ENCODE data around the gene ATP11A. TPM values are rescaled to one million over a fixed set of nuclear protein-coding genes. Genes with fewer than 3 reads are reported as not detected.

ATP11A gene
- total and polyA plus RNA-seq, 9 of the 15 experiments (the other 6 are each of a cell fraction or from before 2014, with no cell fraction given), result 0.38 to 34.2 (median 4.2) TPM

GRCh38 chr13:112767506-112768471 is 78.0 kb downstream of the ATP11A start (continued):
- TF ChIP-seq ZMIZ1 (IDR thresholded peaks at IDR 0.05; ENCODE audit: low read depth in 2 of 2, low read length in 2 of 2) (no peak), ILF3 (IDR thresholded peaks at IDR 0.05; ENCODE audit: borderline replicate concordance) (no peak)

GRCh38 chr13:112768795-112769481 is 79.1 kb downstream of the ATP11A start:
- Histone ChIP-seq H4K20me1 (replicated peaks; ENCODE audit: control insufficient read depth, insufficient read depth, low read length) (no peaks in the 10 kb centered on the region; the same call in 1 of the 2 replicates), H3K9me1 (ENCODE audit: control insufficient read depth, insufficient read depth, low read length) (no peaks in the 10 kb centered on the region), H3K36me3 (ENCODE audit: control insufficient read depth, insufficient read depth, low read length) (no peaks in the 10 kb centered on the region), H2AFZ (ENCODE audit: low read depth, low read length) (no peak overlapping the region), H3K9me3 (replicated peaks; ENCODE audit: control insufficient read depth, insufficient read depth, low read depth, low read length) (no peaks in the 10 kb centered on the region), H3K4me3 (no peak overlapping the region), H3K4me2 (ENCODE audit: insufficient read depth, low read length) (no peak overlapping the region), H3K79me2 (ENCODE audit: control insufficient read depth, insufficient read depth, low read length) (peaks cover 2% of the 10 kb centered on the region; the same call in 2 of the 3 replicates), H3K9ac (ENCODE audit: insufficient read depth in 1 of 2, low read depth in 2 of 2, low read length in 2 of 2) (peak overlapping the region in 1 of 2 experiments; percentile 26; a peak in 1 of 4 replicates), H3K27me3 (ENCODE audit: control insufficient read depth in 2 of 2, insufficient read depth in 2 of 2, low read length in 2 of 2) (no peaks in the 10 kb centered on the region), H3K4me1 (replicated peaks in 1 of 2; ENCODE audit: control insufficient read depth in 2 of 2, insufficient read depth in 2 of 2, low read length in 2 of 2) (peaks cover 2 to 24% of the 10 kb centered on the region in 2 experiments; a peak in 2 of 5 replicates), H3K27ac (ENCODE audit: extremely low read depth, low read depth, low read length) (no peak overlapping the region)
- BruUV-seq (replicated peaks), result no TSS peak
- CTCF ChIA-PET (ENCODE audit: low intra/inter-chr PET ratio), result no interaction called here
- POLR2A ChIA-PET, result no interaction called here
- in situ Hi-C loops (cut with MboI), result no loop called here
- no peak for DNase-seq (ENCODE audit: extremely low read depth in 1 of 4, low spot score in 3 of 4)
- intact Hi-C loops (cut with micrococcal nuclease), result no loop called here
- no peak for ATAC-seq
- WGBS (ENCODE audit: insufficient coverage, low coverage, missing lambda C conversion rate), result 83% methylated on average over 14 of the region's 25 CpGs
- no peak for FAIRE-seq
- TF ChIP-seq GABPA (tag; conservative IDR thresholded peaks at IDR 0.05; ENCODE audit: low read depth), result no peak
- TF ChIP-seq L3MBTL2 (IDR thresholded peaks at IDR 0.05), result no peak
- TF ChIP-seq NELFE (IDR thresholded peaks at IDR 0.05; ENCODE audit: insufficient read depth, insufficient read length), result no peak
- TF ChIP-seq ZHX1 (conservative IDR thresholded peaks at IDR 0.05; ENCODE audit: low read length), result no peak
- TF ChIP-seq SETDB1 (IDR thresholded peaks at IDR 0.05; ENCODE audit: low read length), result no peak
- TF ChIP-seq ZNF212 (CRISPR knock-in tag; IDR thresholded peaks at IDR 0.05), result no peak
- TF ChIP-seq ZNF76 (CRISPR knock-in tag; IDR thresholded peaks at IDR 0.05; ENCODE audit: borderline replicate concordance), result no peak
- TF ChIP-seq ZNF436 (CRISPR knock-in tag; IDR thresholded peaks at IDR 0.05), result no peak
